Thyroid gland (tissue), 4 donors: Measurements from ENCODE around the gene KCNE4. TPM values are rescaled to one million over a fixed set of nuclear protein-coding genes. Genes with fewer than 3 reads are reported as not detected.
A peak's percentile ranks its signal among the peaks of the same experiment; 100 is the strongest.

ENCODE experiments used
- DNase-seq, 2 donors: peaks; one replicate each; pipeline ENCODE4 v3.0.0-alpha.2; 2019
- H3K27ac ChIP-seq, 3 donors: fragments of 200-600 bp; sonication (generic); 1 replicate in 2 of 3; 2 replicates in 1 of 3; pipeline ENCODE4 v1.5.1; 2016 to 2019; ENCODE audit warnings: mild to moderate bottlenecking in 1 of 3, moderate library complexity in 1 of 3
- H3K27me3 ChIP-seq: fragments of 200-600 bp; sonication (generic); one replicate; pipeline ENCODE4 v1.5.1; 2019
- H3K36me3 ChIP-seq, 2 donors: fragments of 200-600 bp; sonication (generic); one replicate each; pipeline ENCODE4 v1.5.1; 2016 to 2019
- H3K4me1 ChIP-seq, 2 donors: fragments of 200-600 bp; sonication (generic); one replicate each; pipeline ENCODE4 v1.5.1; 2017 to 2019
- H3K4me3 ChIP-seq, 3 donors: fragments of 200-600 bp; sonication (generic); replicated peaks in 1 of 3; 1 replicate in 2 of 3; 2 replicates in 1 of 3; pipeline ENCODE4 v1.5.1; 2016; ENCODE audit warnings: mild to moderate bottlenecking in 1 of 3
- H3K9me3 ChIP-seq: fragments of 200-600 bp; sonication (generic); one replicate; pipeline ENCODE4 v1.5.1; 2017
- CTCF ChIP-seq, 6 experiments: fragments of 200-600 bp in 3 of 6; fragments of 450-650 bp in 3 of 6; sonication (generic) in 3 of 6; IDR thresholded peaks; one replicate each; pipeline ENCODE4 v1.5.1; 2016 to 2019; ENCODE audit warnings: antibody characterized with exemption in 6 of 6, mild to moderate bottlenecking in 2 of 6, inconsistent platforms in 1 of 6, moderate library complexity in 1 of 6
- POLR2A ChIP-seq, 2 donors: fragments of 450-650 bp; IDR thresholded peaks; one replicate each; pipeline ENCODE4 v1.6.1; 2017; ENCODE audit warnings: antibody characterized with exemption in 2 of 2, mild to moderate bottlenecking in 2 of 2, moderate library complexity in 1 of 2
- WGBS, 2 donors: methylation state at CpG; one replicate each; pipeline ENCODE4 v1.1.5; 2017; 5-methylcytosine and 5-hydroxymethylcytosine counted together
- intact Hi-C: fragments of 100-400 bp; cut with DNase I; formaldehyde crosslinking; loops from one replicate; pipeline ENCODE4 v1.15.1; 2023
- total RNA-seq, 4 donors: library from RNA; depleted of rRNA; stranded (reverse); fragments of >200 nt; gene quantifications; one replicate each; pipeline ENCODE4 v1.2.3, GENCODE V29; 2016

KCNE4 gene
- total RNA-seq, 4 donors from 2014 or later, result 7.8 to 19.6 (median 18.4) TPM

GRCh38 chr2:223099561-223099960, 47.6 kb downstream of the KCNE4 start:
- H3K27me3 ChIP-seq, result no peaks in the 10 kb centered on the region
- no peak for TF ChIP-seq CTCF (IDR thresholded peaks at IDR 0.05)
- TF ChIP-seq POLR2A (IDR thresholded peaks at IDR 0.05), result no peak
- H3K36me3 ChIP-seq, result no peaks in the 10 kb centered on the region
- intact Hi-C loops, result no loop called here
- H3K27ac ChIP-seq, result no peak overlapping the region
- H3K4me3 ChIP-seq, result no peak overlapping the region
- no peaks in the 10 kb centered on the region for H3K9me3 ChIP-seq
- DNase-seq, result no peak
- WGBS, 2 donors, result 93 to 96% methylated on average over 3 of the region's 3 CpGs
- peaks cover 13% of the 10 kb centered on the region in 2 donors for H3K4me1 ChIP-seq

GRCh38 chr2:223100061-223100511, 48.1 kb downstream of the KCNE4 start:
- no peak overlapping the region for H3K27ac ChIP-seq
- intact Hi-C loops, result loop anchor here (10.0 kb wide), 1 partner anchor 125 kb away; no protein-coding TSS in a partner anchor
- peaks cover 13% of the 10 kb centered on the region in 2 donors for H3K4me1 ChIP-seq
- DNase-seq, result peak; percentile 46 to 64
- no peak overlapping the region for H3K4me3 ChIP-seq
- WGBS, 2 donors, result 16 to 23% methylated on average over 3 of the region's 4 CpGs
- H3K36me3 ChIP-seq, result no peaks in the 10 kb centered on the region
- TF ChIP-seq POLR2A (IDR thresholded peaks at IDR 0.05) (no peak), CTCF (IDR thresholded peaks at IDR 0.05) (no peak)
- H3K27me3 ChIP-seq, result no peaks in the 10 kb centered on the region
- no peaks in the 10 kb centered on the region for H3K9me3 ChIP-seq

GRCh38 chr2:223101340-223102039, 49.5 kb downstream of the KCNE4 start:
- H3K36me3 ChIP-seq, result no peaks in the 10 kb centered on the region
- intact Hi-C loops, result loop anchor here (10.0 kb wide), 1 partner anchor 127 kb away; no protein-coding TSS in a partner anchor
- H3K4me1 ChIP-seq, result peaks cover 13% of the 10 kb centered on the region in 2 donors
- H3K27ac ChIP-seq, result no peak overlapping the region
- TF ChIP-seq POLR2A (IDR thresholded peaks at IDR 0.05) (no peak), CTCF (IDR thresholded peaks at IDR 0.05) (peak in 4 of 6 experiments; percentile 14 to 51 (median 46))
- 51 to 63% methylated on average over 4 of the region's 4 CpGs for WGBS, 2 donors
- DNase-seq, result no peak
- H3K27me3 ChIP-seq, result no peaks in the 10 kb centered on the region
- H3K4me3 ChIP-seq, result no peak overlapping the region
- no peaks in the 10 kb centered on the region for H3K9me3 ChIP-seq

- no peak for TF ChIP-seq CTCF (IDR thresholded peaks at IDR 0.05)
- no peak for TF ChIP-seq POLR2A (IDR thresholded peaks at IDR 0.05)
- Histone ChIP-seq H3K4me1 (peaks cover 13% of the 10 kb centered on the region in 2 donors), H3K36me3 (no peaks in the 10 kb centered on the region), H3K27ac (no peak overlapping the region), H3K9me3 (no peaks in the 10 kb centered on the region), H3K27me3 (no peaks in the 10 kb centered on the region), H3K4me3 (no peak overlapping the region)
- 71 to 72% methylated on average over 3 of the region's 3 CpGs for WGBS, 2 donors
- intact Hi-C loops, result loop anchor here (10.0 kb wide), 1 partner anchor 127 kb away; no protein-coding TSS in a partner anchor
- no peak for DNase-seq
These were observed 50.0 kb downstream of the KCNE4 start for GRCh38 chr2:223102040-223102400.

GRCh38 chr2:223102450-223102849, 50.5 kb downstream of the KCNE4 start:
- TF ChIP-seq POLR2A (IDR thresholded peaks at IDR 0.05), result no peak
- no peak overlapping the region for H3K27ac ChIP-seq
- WGBS, 2 donors, result 77 to 83% methylated on average over 3 of the region's 3 CpGs

More at GRCh38 chr2:223102450-223102849, 50.5 kb downstream of the KCNE4 start:
- Histone ChIP-seq H3K27me3 (no peaks in the 10 kb centered on the region), H3K36me3 (no peaks in the 10 kb centered on the region), H3K4me1 (peaks cover 13% of the 10 kb centered on the region in 2 donors), H3K9me3 (no peaks in the 10 kb centered on the region), H3K4me3 (no peak overlapping the region)
- intact Hi-C loops, result loop anchor here (10.0 kb wide), 1 partner anchor 128 kb away; no protein-coding TSS in a partner anchor
- no peak for DNase-seq
